HepG2 (cell line): ENCODE measurements around the gene WDR59. TPM values are rescaled to one million over a fixed set of nuclear protein-coding genes. Genes with fewer than 3 reads are reported as not detected.

Source experiments
- ATAC-seq: fragments of 200-7000 bp; cut with Tn5 transposase; 3 replicates; pipeline ENCODE4 v1.9.1; 2020; ENCODE audit warnings: mild to moderate bottlenecking, moderate library complexity
- BruUV-seq: library from RNA; stranded (reverse); fragments of 400-500 nt; replicated peaks from 2 replicates; lab custom pipeline; 2021; lab: Mats Ljungman, UMichigan
- CTCF ChIA-PET: fragments of 300-600 bp; formaldehyde crosslinking; extraction: SDS; loops from one replicate; lab custom pipeline; 2021; ENCODE audit warnings: low total read pairs, inconsistent platforms, low intra/inter-chr PET ratio; lab: Yijun Ruan, JAX
- POLR2A ChIA-PET: fragments of 350-600 bp; sonication (Branson Sonifier 250); formaldehyde crosslinking; loops from one replicate; lab custom pipeline; 2020; ENCODE audit warnings: antibody characterized with exemption, inconsistent platforms; lab: Yijun Ruan, JAX
- DNase-seq: peaks from one replicate; pipeline ENCODE4 v3.0.0-alpha.2; 2015; ENCODE audit warnings: low spot score
- FAIRE-seq: peaks from 3 replicates; lab custom pipeline; 2011; peaks lifted over from hg19 to GRCh38; lab: Jason Lieb, UNC
- H2AFZ ChIP-seq: one replicate; pipeline ENCODE4 v1.6.1; 2011; ENCODE audit warnings: low read length, inconsistent platforms
- H3K27ac ChIP-seq: fragments of 300-600 bp; 3 replicates; pipeline ENCODE4 v1.8.0; 2011; ENCODE audit warnings: mixed run types, mild to moderate bottlenecking, mixed read lengths, low read length, inconsistent platforms; ENCODE audit not compliant: insufficient read depth; ENCODE audit errors: extremely low read length
- H3K27me3 ChIP-seq, 2 experiments: fragments of 200-600 bp in 1 of 2; 2 replicates in 1 of 2; 3 replicates in 1 of 2; pipeline versions ENCODE4 v1.6.0 to v1.8.0; 2011; ENCODE audit warnings: low read length in 2 of 2, mild to moderate bottlenecking in 2 of 2, moderate library complexity in 2 of 2, inconsistent platforms in 1 of 2; ENCODE audit not compliant: insufficient read depth in 2 of 2, control insufficient read depth in 1 of 2
- H3K36me3 ChIP-seq, 2 experiments: fragments of 200-600 bp in 1 of 2; replicated peaks in 1 of 2; 2 replicates in 1 of 2; 3 replicates in 1 of 2; pipeline versions ENCODE4 v1.5.1 to v1.8.0; 2011; ENCODE audit warnings: low read length in 2 of 2, inconsistent platforms in 1 of 2; ENCODE audit not compliant: insufficient read depth in 2 of 2, control insufficient read depth in 1 of 2
- H3K4me1 ChIP-seq: 2 replicates; pipeline ENCODE4 v1.5.1; 2012; ENCODE audit warnings: low read length, inconsistent platforms; ENCODE audit not compliant: insufficient read depth
- H3K4me2 ChIP-seq: 2 replicates; pipeline ENCODE4 v1.6.0; 2011; ENCODE audit warnings: low read depth, low read length, inconsistent platforms
- H3K4me3 ChIP-seq, 3 experiments: fragments of 200-600 bp in 1 of 3; sonication (generic), shearing (Covaris generic) in 1 of 3; replicated peaks in 1 of 3; 2 replicates each; pipeline ENCODE4 v1.5.1; 2011 to 2016; ENCODE audit warnings: low read length in 3 of 3, inconsistent platforms in 2 of 3, low read depth in 2 of 3, mild to moderate bottlenecking in 2 of 3, control low read depth in 1 of 3, mixed read lengths in 1 of 3; ENCODE audit not compliant: insufficient read depth in 1 of 3
- H3K79me2 ChIP-seq: one replicate; pipeline ENCODE4 v1.6.1; 2011; ENCODE audit warnings: low read length, inconsistent platforms; ENCODE audit not compliant: insufficient read depth
- H3K9ac ChIP-seq: 2 replicates; pipeline ENCODE4 v1.6.0; 2011; ENCODE audit warnings: mild to moderate bottlenecking, low read depth, low read length, inconsistent platforms; ENCODE audit not compliant: insufficient read depth
- H3K9me3 ChIP-seq: 2 replicates; pipeline ENCODE4 v1.5.1; 2012; ENCODE audit warnings: mild to moderate bottlenecking, low read length
- H4K20me1 ChIP-seq: 2 replicates; pipeline ENCODE4 v1.6.0; 2011; ENCODE audit warnings: inconsistent platforms, mild to moderate bottlenecking, low read length, moderate library complexity; ENCODE audit not compliant: insufficient read depth
- CBX2 ChIP-seq, 2 experiments: fragments of 200-600 bp in 1 of 2; sonication (generic); formaldehyde crosslinking in 1 of 2; IDR thresholded peaks; 2 replicates each; pipeline versions ENCODE4 v1.7.0 to v1.8.1; 2018 to 2022; ENCODE audit warnings: low read depth in 2 of 2, low read length in 1 of 2, mild to moderate bottlenecking in 1 of 2, missing genetic modification reagents in 1 of 2
- CSRNP1 ChIP-seq: sonication (generic); formaldehyde crosslinking; IDR thresholded peaks from 2 replicates; pipeline ENCODE4 v1.8.1; 2023; ENCODE audit warnings: mild to moderate bottlenecking, missing genetic modification reagents
- FOSL2 ChIP-seq: sonication (generic); formaldehyde crosslinking; IDR thresholded peaks from 2 replicates; pipeline ENCODE4 v1.4.0; 2020; ENCODE audit warnings: missing genetic modification reagents
- GMEB2 ChIP-seq: IDR thresholded peaks from 2 replicates; pipeline ENCODE4 v1.6.1; 2016; ENCODE audit warnings: missing biosample characterization, missing genetic modification reagents, low read depth
- PATZ1 ChIP-seq: sonication (generic); formaldehyde crosslinking; IDR thresholded peaks from 2 replicates; pipeline ENCODE4 v1.4.0; 2020; ENCODE audit warnings: missing genetic modification reagents
- PPARG ChIP-seq: conservative IDR thresholded peaks from 2 replicates; pipeline ENCODE4 v1.6.1; 2016; ENCODE audit warnings: missing biosample characterization, missing genetic modification reagents
- RXRA ChIP-seq: sonication (generic); formaldehyde crosslinking; IDR thresholded peaks from 2 replicates; pipeline ENCODE4 v1.5.1; 2020; ENCODE audit warnings: missing genetic modification reagents
- SALL2 ChIP-seq: sonication (generic); formaldehyde crosslinking; IDR thresholded peaks from 2 replicates; pipeline ENCODE4 v1.8.1; 2023; ENCODE audit warnings: mild to moderate bottlenecking, missing genetic modification reagents, inconsistent platforms
- THAP9 ChIP-seq: sonication (generic); formaldehyde crosslinking; IDR thresholded peaks from 2 replicates; pipeline ENCODE4; 2020; ENCODE audit warnings: missing genetic modification reagents, mild to moderate bottlenecking, borderline replicate concordance
- TP53 ChIP-seq: sonication (generic); formaldehyde crosslinking; conservative IDR thresholded peaks from 2 replicates; pipeline ENCODE4 v1.4.0; 2020; ENCODE audit warnings: missing genetic modification reagents
- TRIM24 ChIP-seq: sonication (generic); formaldehyde crosslinking; IDR thresholded peaks from 2 replicates; pipeline ENCODE4 v1.8.0; 2022; ENCODE audit warnings: mild to moderate bottlenecking, missing genetic modification reagents
- XRCC5 ChIP-seq: fragments of 200-400 bp; formaldehyde crosslinking; optimal IDR thresholded peaks from 2 replicates; pipeline ENCODE3; 2017; ENCODE audit warnings: mild to moderate bottlenecking, low read length
- ZBTB34 ChIP-seq: sonication (generic); formaldehyde crosslinking; IDR thresholded peaks from 2 replicates; pipeline ENCODE4 v1.8.0; 2022; ENCODE audit warnings: mild to moderate bottlenecking, missing genetic modification reagents
- ZNF564 ChIP-seq: sonication (generic); formaldehyde crosslinking; IDR thresholded peaks from 2 replicates; pipeline ENCODE4 v1.8.1; 2023; ENCODE audit warnings: mild to moderate bottlenecking, missing genetic modification reagents
- ZNF674 ChIP-seq: sonication (generic); formaldehyde crosslinking; IDR thresholded peaks from 2 replicates; pipeline ENCODE4 v1.5.0; 2020; ENCODE audit warnings: low read depth, mild to moderate bottlenecking, missing genetic modification reagents
- WGBS: methylation state at CpG from one replicate; pipeline ENCODE4 v1.1.6; 2017; ENCODE audit warnings: low lambda C conversion rate; 5-methylcytosine and 5-hydroxymethylcytosine counted together
- in situ Hi-C: cut with HindIII; loops from 2 replicates; pipeline ENCODE4 v1.10.0; 2017; ENCODE audit warnings: low pct_unique_long_range_greater_than_20kb; ENCODE audit not compliant: extremely low pct_ligation_motif_present
- intact Hi-C: fragments of 100-400 bp; cut with micrococcal nuclease; formaldehyde crosslinking; loops from one replicate; pipeline ENCODE4 v1.10.0; 2022; ENCODE audit not compliant: unreplicated experiment
- polyA plus RNA-seq, 8 experiments: library from polyadenylated mRNA; depleted of rRNA in 3 of 8; stranded (reverse) in 7 of 8; unstranded in 1 of 8; fragments of >200 nt; fragmentation: Illumina TruSeq in 4 of 8; extraction: Trizol in 4 of 8; gene quantifications; 2 replicates each; pipeline versions ENCODE4 v1.2.1 to v1.2.3, GENCODE V29; 2011 to 2016; ENCODE audit warnings: low read depth in 4 of 8, missing spikeins in 1 of 8, mixed read lengths in 1 of 8; ENCODE audit not compliant: insufficient read depth in 1 of 8
- total RNA-seq, 5 experiments: library from RNA; depleted of rRNA; stranded (reverse); fragments of >200 nt; fragmentation: Illumina TruSeq; extraction: Trizol; gene quantifications; 2 replicates each; pipeline ENCODE4 v1.2.3, GENCODE V29; 2016; ENCODE audit warnings: low read depth in 1 of 5

WDR59 gene
- total and polyA plus RNA-seq, 2 of the 13 experiments (the other 11 are each of a cell fraction or from before 2014, with no cell fraction given), result 65.2 to 306 TPM

- Histone ChIP-seq H4K20me1 (no peaks in the 10 kb centered on the region), H3K4me1 (peaks cover 29% of the 10 kb centered on the region), H3K79me2 (no peaks in the 10 kb centered on the region), H3K9ac (no peak overlapping the region), H3K4me3 (no peak overlapping the region), H3K9me3 (no peaks in the 10 kb centered on the region), H3K27ac (no peak overlapping the region), H3K36me3 (peaks cover 19 to 41% of the 10 kb centered on the region in 2 experiments), H3K4me2 (no peak overlapping the region), H3K27me3 (no peaks in the 10 kb centered on the region), H2AFZ (no peak overlapping the region)
- no peak for FAIRE-seq
- CTCF ChIA-PET, result no interaction called here
- intact Hi-C loops (no loop called here), in situ Hi-C loops (no loop called here)
- 80% methylated on average over 5 of the region's 5 CpGs for WGBS
- POLR2A ChIA-PET, result no interaction called here
- BruUV-seq, result no TSS peak
- ATAC-seq, result no peak
- no peak for DNase-seq
- TF ChIP-seq CBX2 (IDR thresholded peaks at IDR 0.05; ENCODE audit: low read depth, low read length) (no peak), CBX2 (CRISPR knock-in tag; IDR thresholded peaks at IDR 0.05; ENCODE audit: low read depth) (no peak), ZBTB34 (CRISPR knock-in tag) (no peak), PPARG (CRISPR knock-in tag) (no peak), ZNF564 (no peak), XRCC5 (no peak), GMEB2 (CRISPR knock-in tag) (no peak), ZNF674 (CRISPR knock-in tag) (no peak), FOSL2 (CRISPR knock-in tag) (no peak), SALL2 (no peak), THAP9 (CRISPR knock-in tag) (no peak), TP53 (CRISPR knock-in tag) (no peak), RXRA (CRISPR knock-in tag) (no peak), PATZ1 (CRISPR knock-in tag) (no peak), TRIM24 (CRISPR knock-in tag) (no peak), CSRNP1 (CRISPR knock-in tag) (no peak)
Measured at GRCh38 chr16:74871608-74872007, 113.3 kb downstream of the WDR59 start.
